Kidney (tissue), 14 donors: ENCODE measurements around the gene APOL5. TPM values are rescaled to one million over a fixed set of nuclear protein-coding genes. Genes with fewer than 3 reads are reported as not detected.
A peak's percentile ranks its signal among the peaks of the same experiment; 100 is the strongest.

Experiments
- DNase-seq, 5 donors: peaks; one replicate each; pipeline ENCODE4 v3.0.0-alpha.2; 2013 to 2020
- FAIRE-seq: peaks from 2 replicates; lab custom pipeline; 2012; peaks lifted over from hg19 to GRCh38; lab: Jason Lieb, UNC
- H3K27ac ChIP-seq, 2 donors: one replicate each; pipeline ENCODE4 v1.7.0; 2013; ENCODE audit warnings: low read depth in 2 of 2, low read length in 2 of 2, inconsistent platforms in 1 of 2
- H3K27me3 ChIP-seq: one replicate; pipeline ENCODE4 v1.7.1; 2013; ENCODE audit warnings: low read length, inconsistent platforms; ENCODE audit not compliant: control insufficient read depth, insufficient read depth
- H3K36me3 ChIP-seq, 3 donors: one replicate each; pipeline versions ENCODE4 v1.7.0 to v1.7.1; 2013; ENCODE audit warnings: low read length in 3 of 3, control low read depth in 1 of 3, inconsistent platforms in 1 of 3; ENCODE audit not compliant: insufficient read depth in 3 of 3, control insufficient read depth in 2 of 3
- H3K4me1 ChIP-seq, 3 donors: one replicate each; pipeline versions ENCODE4 v1.7.0 to v1.7.1; 2013; ENCODE audit warnings: low read length in 3 of 3, inconsistent platforms in 1 of 3, low read depth in 1 of 3; ENCODE audit not compliant: control insufficient read depth in 2 of 3, insufficient read depth in 2 of 3
- H3K4me3 ChIP-seq, 3 donors: one replicate each; pipeline versions ENCODE4 v1.7.0 to v1.8.1; 2013; ENCODE audit warnings: low read length in 3 of 3, control low read depth in 1 of 3, inconsistent platforms in 1 of 3
- H3K9ac ChIP-seq, 3 donors: one replicate each; pipeline versions ENCODE4 v1.7.0 to v1.7.1; 2013; ENCODE audit warnings: low read length in 3 of 3, control low read depth in 1 of 3, inconsistent platforms in 1 of 3
- H3K9me3 ChIP-seq, 3 donors: one replicate each; pipeline versions ENCODE4 v1.7.0 to v1.7.1; 2013; ENCODE audit warnings: low read length in 3 of 3, control low read depth in 1 of 3, inconsistent platforms in 1 of 3; ENCODE audit not compliant: control insufficient read depth in 2 of 3, insufficient read depth in 1 of 3
- intact Hi-C: fragments of 100-400 bp; cut with DNase I; formaldehyde crosslinking; loops from one replicate; pipeline ENCODE4 v1.11.1; 2022
- polyA plus RNA-seq: library from polyadenylated mRNA; stranded (reverse); fragments of 350-450 nt; fragmentation: Illumina TruSeq; extraction: RNeasy Lipid Tissue Mini Kit (QIAGEN cat#74804); gene quantifications from one replicate; pipeline ENCODE4 v1.2.3, GENCODE V29; 2014; ENCODE audit warnings: low read depth, low replicate concordance; ENCODE audit not compliant: insufficient read depth
- total RNA-seq: library from RNA; stranded (reverse); fragmentation: NEBNext Ultra II Directional; extraction: Animal tissue kit (Norgen Biotek cat#: 25700); gene quantifications from one replicate; pipeline ENCODE4 v1.2.1, GENCODE V29; 2021
- TF ChIP-seq, protein P1 (sequence below): IDR thresholded peaks from 3 replicates; pipeline ENCODE4 v1.5.1; 2012; ENCODE audit warnings: mild to moderate bottlenecking, moderate library complexity, borderline replicate concordance; ENCODE audit not compliant: insufficient read depth; ENCODE audit errors: extremely low read depth
- donor health status: control.
- donor health status: control.
- donor health status: control.
- donor health status: control.
- donor health status: control.
- donor health status: DM: yes; HTN: yes; CAD: no.
- donor health status: Normal renal cell carcinoma (clear cell type).

APOL5 gene
- total and polyA plus RNA-seq, 2 donors from 2014 or later = not detected

DNA sequence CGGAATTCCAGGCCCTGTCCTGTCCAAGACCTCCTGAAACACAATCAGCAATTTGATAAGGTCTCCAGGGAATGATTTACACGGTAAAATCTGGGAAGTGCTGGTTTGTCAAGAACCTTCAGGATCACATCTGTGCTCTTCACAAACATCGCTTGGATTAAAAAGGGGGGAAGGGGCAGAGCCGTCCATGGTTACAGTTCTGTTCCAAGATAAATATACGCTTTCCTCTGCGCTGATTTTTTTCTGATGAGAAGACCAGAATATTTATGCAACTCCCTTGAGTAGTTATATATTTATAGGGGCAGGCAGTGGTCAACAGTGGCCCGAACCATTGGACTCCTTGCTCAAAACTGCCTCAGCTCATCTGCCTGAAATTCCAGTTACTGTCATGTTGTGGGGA lies 9.2 kb upstream of the APOL5 start:
- no peaks in the 10 kb centered on the region for H3K9me3 ChIP-seq
- DNase-seq (peak in 1 of 5 donors; percentile 50), FAIRE-seq (no peak)
- no peak overlapping the region for H3K4me3 ChIP-seq
- no peaks in the 10 kb centered on the region for H3K36me3 ChIP-seq
- H3K27me3 ChIP-seq = no peaks in the 10 kb centered on the region
- H3K27ac ChIP-seq = no peak overlapping the region
- TF ChIP-seq, protein P1, sequence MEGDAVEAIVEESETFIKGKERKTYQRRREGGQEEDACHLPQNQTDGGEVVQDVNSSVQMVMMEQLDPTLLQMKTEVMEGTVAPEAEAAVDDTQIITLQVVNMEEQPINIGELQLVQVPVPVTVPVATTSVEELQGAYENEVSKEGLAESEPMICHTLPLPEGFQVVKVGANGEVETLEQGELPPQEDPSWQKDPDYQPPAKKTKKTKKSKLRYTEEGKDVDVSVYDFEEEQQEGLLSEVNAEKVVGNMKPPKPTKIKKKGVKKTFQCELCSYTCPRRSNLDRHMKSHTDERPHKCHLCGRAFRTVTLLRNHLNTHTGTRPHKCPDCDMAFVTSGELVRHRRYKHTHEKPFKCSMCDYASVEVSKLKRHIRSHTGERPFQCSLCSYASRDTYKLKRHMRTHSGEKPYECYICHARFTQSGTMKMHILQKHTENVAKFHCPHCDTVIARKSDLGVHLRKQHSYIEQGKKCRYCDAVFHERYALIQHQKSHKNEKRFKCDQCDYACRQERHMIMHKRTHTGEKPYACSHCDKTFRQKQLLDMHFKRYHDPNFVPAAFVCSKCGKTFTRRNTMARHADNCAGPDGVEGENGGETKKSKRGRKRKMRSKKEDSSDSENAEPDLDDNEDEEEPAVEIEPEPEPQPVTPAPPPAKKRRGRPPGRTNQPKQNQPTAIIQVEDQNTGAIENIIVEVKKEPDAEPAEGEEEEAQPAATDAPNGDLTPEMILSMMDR = no peak
- H3K4me1 ChIP-seq = no peaks in the 10 kb centered on the region
- H3K9ac ChIP-seq = no peak overlapping the region
- intact Hi-C loops = no loop called here

DNA sequence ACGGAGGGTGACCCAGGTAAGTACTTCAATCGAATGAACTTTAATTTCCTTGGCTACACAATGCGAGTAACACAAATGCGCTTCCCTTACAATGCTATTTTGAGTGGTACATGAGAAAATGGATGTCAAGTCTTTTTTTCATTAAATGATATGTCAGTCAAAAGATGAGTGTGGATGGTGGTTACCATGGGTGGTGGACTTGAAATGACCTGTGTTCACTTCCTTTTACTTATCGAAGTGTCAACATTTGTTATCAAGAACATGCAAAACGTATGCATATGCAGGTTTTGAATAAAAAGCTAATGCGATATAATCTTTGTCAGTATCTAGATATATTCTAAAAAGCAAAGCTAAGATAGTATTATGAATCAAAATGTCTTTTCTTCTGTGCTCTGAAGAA lies 8.8 kb upstream of the APOL5 start:
- Histone ChIP-seq H3K36me3 (no peaks in the 10 kb centered on the region), H3K27ac (no peak overlapping the region), H3K27me3 (no peaks in the 10 kb centered on the region), H3K4me3 (no peak overlapping the region), H3K9ac (no peak overlapping the region), H3K4me1 (no peaks in the 10 kb centered on the region), H3K9me3 (no peaks in the 10 kb centered on the region)
- intact Hi-C loops = no loop called here
- TF ChIP-seq, protein P1 = no peak
- FAIRE-seq = no peak
- no peak for DNase-seq

DNA sequence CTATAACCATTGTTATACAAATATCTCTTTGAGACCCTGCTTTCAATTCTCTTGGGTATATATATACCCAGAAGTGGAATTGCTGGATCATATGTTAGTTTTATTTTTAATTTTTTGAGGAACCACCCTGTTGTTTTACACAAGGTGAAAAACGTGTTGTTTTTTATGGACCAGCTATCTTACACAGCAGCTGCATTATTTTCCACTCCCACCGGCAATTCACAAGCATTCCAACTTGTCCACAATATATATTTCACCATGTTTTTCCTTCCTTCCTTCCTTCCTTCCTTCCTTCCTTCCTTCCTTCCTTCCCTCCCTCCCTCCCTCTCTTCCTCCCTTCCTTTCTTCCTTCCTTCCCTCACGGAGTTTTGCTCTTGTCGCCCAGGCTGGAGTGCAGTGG lies 6.3 kb upstream of the APOL5 start:
- TF ChIP-seq, protein P1 = no peak
- intact Hi-C loops = no loop called here
- Histone ChIP-seq H3K9ac (no peak overlapping the region), H3K27me3 (no peaks in the 10 kb centered on the region), H3K4me3 (no peak overlapping the region), H3K27ac (no peak overlapping the region), H3K36me3 (no peaks in the 10 kb centered on the region), H3K4me1 (no peaks in the 10 kb centered on the region), H3K9me3 (no peaks in the 10 kb centered on the region)
- no peak for DNase-seq
- FAIRE-seq = no peak

DNA sequence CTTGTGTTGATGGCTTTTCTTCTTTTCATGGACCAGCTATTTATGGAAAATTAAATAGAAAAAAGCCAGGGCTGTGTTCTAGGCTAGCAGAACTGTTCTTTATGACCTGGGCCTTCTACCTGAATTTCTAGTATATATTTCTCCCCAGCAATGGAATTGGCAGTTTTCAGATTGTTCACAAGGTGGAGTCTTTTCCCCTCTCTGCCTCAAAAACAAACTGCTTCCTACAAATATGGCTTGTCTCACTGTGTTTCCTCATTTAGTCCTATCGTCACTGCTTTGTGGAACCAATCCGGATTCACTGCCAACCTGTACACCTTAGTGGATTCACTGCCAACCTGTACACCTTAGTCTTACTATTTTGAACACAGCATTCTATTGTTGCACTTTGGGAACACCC lies 5.0 kb upstream of the APOL5 start:
- DNase-seq = no peak
- intact Hi-C loops = no loop called here
- H3K27ac ChIP-seq = no peak overlapping the region
- no peak overlapping the region for H3K4me3 ChIP-seq
- FAIRE-seq = no peak
- no peak overlapping the region for H3K9ac ChIP-seq
- H3K4me1 ChIP-seq = no peaks in the 10 kb centered on the region
- TF ChIP-seq, protein P1 = no peak
- no peaks in the 10 kb centered on the region for H3K9me3 ChIP-seq
- H3K27me3 ChIP-seq = no peaks in the 10 kb centered on the region
- no peaks in the 10 kb centered on the region for H3K36me3 ChIP-seq
